ENCODE results near the gene PDE11A.
"Not testable (repeated sequence)": the region's sequence is repeated elsewhere in the genome, so short reads cannot be mapped to it uniquely, and the experiment has no call there.

Gene PDE11A

GRCh38 chr2:178074123-178075005, 1.8 kb upstream of the PDE11A start:
- DNase-seq: no peak

- DNase-seq: no peak
Observed at GRCh38 chr2:178072000-178072382, 586 bp downstream of the PDE11A start.

- DNase-seq: no peak
Observed at GRCh38 chr2:178070824-178071223, 1.8 kb downstream of the PDE11A start.

- no peak for DNase-seq
Observed at GRCh38 chr2:178069551-178069950, 3.0 kb downstream of the PDE11A start.

GRCh38 chr2:178068823-178069454, 3.6 kb downstream of the PDE11A start:
- no peak for DNase-seq

- DNase-seq: no peak
Observed at GRCh38 chr2:178066890-178067669, 5.5 kb downstream of the PDE11A start.

GRCh38 chr2:178066324-178066723, 6.3 kb downstream of the PDE11A start:
- no peak for DNase-seq

- DNase-seq: no peak
Observed at GRCh38 chr2:178059681-178060080, 12.9 kb downstream of the PDE11A start.

GRCh38 chr2:178059111-178059510, 13.5 kb downstream of the PDE11A start:
- DNase-seq: no peak

- no peak for DNase-seq
Observed at GRCh38 chr2:178057179-178057680, 15.3 kb downstream of the PDE11A start.

GRCh38 chr2:178056345-178056744, 16.2 kb downstream of the PDE11A start:
- DNase-seq: no peak

- DNase-seq: not testable (repeated sequence)
Observed at GRCh38 chr2:178051257-178051656, 21.3 kb downstream of the PDE11A start.

- DNase-seq: no peak
Observed at GRCh38 chr2:178047391-178047790, 25.2 kb downstream of the PDE11A start.

GRCh38 chr2:178044836-178045235, 27.7 kb downstream of the PDE11A start:
- no peak for DNase-seq

- no peak for DNase-seq
Observed at GRCh38 chr2:178043266-178043665, 29.3 kb downstream of the PDE11A start.

GRCh38 chr2:178033583-178033982, 39.0 kb downstream of the PDE11A start:
- not testable (repeated sequence) for DNase-seq

- no peak for DNase-seq
Observed at GRCh38 chr2:178029342-178029741, 43.2 kb downstream of the PDE11A start.

GRCh38 chr2:178025551-178026185, 46.9 kb downstream of the PDE11A start:
- no peak for DNase-seq

GRCh38 chr2:178018141-178018540, 54.4 kb downstream of the PDE11A start:
- no peak for DNase-seq

GRCh38 chr2:178016612-178017011, 56.0 kb downstream of the PDE11A start:
- DNase-seq: no peak

GRCh38 chr2:178012639-178013038, 59.9 kb downstream of the PDE11A start:
- DNase-seq: no peak
